Mesendoderm (in vitro differentiated cells): Measurements from ENCODE around the gene SLC22A15.
"Not testable (repeated sequence)": the region's sequence is repeated elsewhere in the genome, so short reads cannot be mapped to it uniquely, and the experiment has no call there.

Source experiments
- DNase-seq: peaks from one replicate; pipeline ENCODE4 v3.0.0; 2013
- H2AK5ac ChIP-seq: 2 replicates; pipeline ENCODE4 v1.6.1; 2013; ENCODE audit warnings: low read length, inconsistent platforms
- H2BK120ac ChIP-seq: 2 replicates; pipeline ENCODE4 v1.6.1; 2013; ENCODE audit warnings: low read depth, mild to moderate bottlenecking, low read length, moderate library complexity, mixed read lengths
- H2BK15ac ChIP-seq: replicated peaks from 2 replicates; pipeline ENCODE4 v1.6.1; 2013; ENCODE audit warnings: low read depth, mild to moderate bottlenecking, moderate library complexity
- H2BK5ac ChIP-seq: 2 replicates; pipeline ENCODE4 v1.6.1; 2013; ENCODE audit warnings: low read length, inconsistent platforms
- H3K18ac ChIP-seq: 2 replicates; pipeline ENCODE4 v1.6.1; 2013; ENCODE audit warnings: mild to moderate bottlenecking, low read length, mixed read lengths
- H3K23ac ChIP-seq: one replicate; pipeline ENCODE4 v1.6.1; 2013; ENCODE audit warnings: low read length
- H3K27ac ChIP-seq: 2 replicates; pipeline ENCODE4 v1.5.1; 2013; ENCODE audit warnings: low read depth, mild to moderate bottlenecking, inconsistent platforms, low read length, moderate library complexity
- H3K27me3 ChIP-seq: 2 replicates; pipeline ENCODE4 v1.6.1; 2013; ENCODE audit warnings: low read length, control low read depth, mild to moderate bottlenecking, inconsistent platforms; ENCODE audit not compliant: insufficient read depth, poor library complexity
- H3K36me3 ChIP-seq: 2 replicates; pipeline ENCODE4 v1.6.1; 2013; ENCODE audit warnings: low read length, inconsistent platforms; ENCODE audit not compliant: control insufficient read depth, insufficient read depth
- H3K4ac ChIP-seq: one replicate; pipeline ENCODE4 v1.6.1; 2013; ENCODE audit warnings: low read depth, mild to moderate bottlenecking, low read length, moderate library complexity
- H3K4me1 ChIP-seq: 2 replicates; pipeline ENCODE4 v1.6.1; 2013; ENCODE audit warnings: low read depth, low read length, inconsistent platforms; ENCODE audit not compliant: control insufficient read depth
- H3K4me2 ChIP-seq: 2 replicates; pipeline ENCODE4 v1.6.1; 2013; ENCODE audit warnings: low read length
- H3K4me3 ChIP-seq: 2 replicates; pipeline ENCODE4 v1.5.1; 2013; ENCODE audit warnings: mild to moderate bottlenecking, low read length
- H3K56ac ChIP-seq: one replicate; pipeline ENCODE4 v1.6.1; 2013; ENCODE audit warnings: low read length
- H3K79me1 ChIP-seq: 2 replicates; pipeline ENCODE4 v1.6.1; 2013; ENCODE audit warnings: low read length, inconsistent platforms
- H3K79me2 ChIP-seq: 2 replicates; pipeline ENCODE4 v1.6.1; 2013; ENCODE audit warnings: mild to moderate bottlenecking, low read length; ENCODE audit not compliant: control insufficient read depth, insufficient read depth
- H3K9ac ChIP-seq: 2 replicates; pipeline ENCODE4 v1.6.1; 2013; ENCODE audit warnings: low read length, inconsistent platforms
- H4K5ac ChIP-seq: one replicate; pipeline ENCODE4 v1.6.1; 2013; ENCODE audit warnings: low read length
- H4K8ac ChIP-seq: one replicate; pipeline ENCODE4 v1.6.1; 2013; ENCODE audit warnings: low read depth, mild to moderate bottlenecking, control low read depth, low read length, moderate library complexity
- WGBS: extraction: QIAGEN DNeasy Blood & Tissue Kit; methylation state at CpG from one replicate; pipeline ENCODE4 v1.1.7; 2013; ENCODE audit warnings: low lambda C conversion rate, missing lambda C conversion rate; ENCODE audit not compliant: insufficient coverage; ENCODE audit errors: extremely low coverage; 5-methylcytosine and 5-hydroxymethylcytosine counted together

Gene SLC22A15

DNA sequence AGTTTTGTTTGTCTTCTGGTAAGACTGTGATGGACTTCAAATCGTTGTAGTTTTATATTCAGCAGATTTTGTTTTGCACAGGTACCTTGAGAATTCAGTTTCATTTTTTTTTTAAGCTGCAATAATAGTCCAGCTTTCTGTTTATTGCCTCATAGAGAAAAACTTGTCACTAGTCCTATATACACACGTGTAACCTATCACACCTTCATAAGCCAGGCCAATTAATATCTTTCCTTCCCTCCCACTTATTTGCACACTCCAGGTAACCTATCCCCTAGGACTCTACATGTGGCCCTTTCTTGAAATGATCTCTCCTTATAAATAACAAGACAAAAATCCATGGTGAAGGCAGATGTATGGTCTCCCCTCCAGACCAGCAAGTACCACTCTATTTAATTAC is 62.4 kb downstream of the SLC22A15 start:
- Histone ChIP-seq H3K18ac (no peak overlapping the region), H3K79me1 (no peaks in the 10 kb centered on the region), H4K5ac (no peak overlapping the region), H3K4me1 (no peaks in the 10 kb centered on the region), H3K27ac (no peak overlapping the region), H2BK15ac (no peak overlapping the region), H3K36me3 (no peaks in the 10 kb centered on the region), H2AK5ac (no peak overlapping the region), H2BK120ac (no peak overlapping the region), H3K9ac (no peak overlapping the region), H3K56ac (no peak overlapping the region), H3K23ac (no peak overlapping the region), H3K27me3 (no peaks in the 10 kb centered on the region), H2BK5ac (no peak overlapping the region), H3K4me3 (no peak overlapping the region), H3K4ac (no peak overlapping the region), H3K79me2 (no peaks in the 10 kb centered on the region), H4K8ac (no peak overlapping the region), H3K4me2 (no peak overlapping the region)
- no CpG with 5 or more reads among the region's 2 CpGs for WGBS
- DNase-seq, result no peak

DNA sequence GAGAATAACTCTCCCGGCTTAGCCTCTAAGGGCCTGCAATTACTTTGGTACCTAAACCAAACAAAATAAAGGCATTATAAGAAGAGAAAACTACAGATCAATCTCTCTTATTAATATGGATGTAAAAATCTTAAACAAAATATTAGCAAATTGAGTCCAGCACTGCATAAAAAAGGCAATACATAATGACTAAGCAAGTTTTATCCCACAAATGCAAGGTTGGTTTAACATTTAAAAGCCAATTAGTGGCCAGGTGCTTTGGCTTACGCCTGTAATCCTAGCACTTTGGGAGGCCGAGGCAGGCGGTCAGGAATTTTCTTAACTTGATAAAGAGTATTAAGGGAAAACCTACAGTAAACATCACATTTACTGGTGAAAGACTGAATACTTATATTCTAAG is 67.8 kb downstream of the SLC22A15 start:
- no peak overlapping the region for H2BK120ac ChIP-seq
- no peaks in the 10 kb centered on the region for H3K79me1 ChIP-seq
- no peak overlapping the region for H2AK5ac ChIP-seq
- no peak overlapping the region for H3K23ac ChIP-seq
- no peak overlapping the region for H3K9ac ChIP-seq
- H3K56ac ChIP-seq, result no peak overlapping the region
- H3K36me3 ChIP-seq, result no peaks in the 10 kb centered on the region
- no peak overlapping the region for H3K27ac ChIP-seq
- no peaks in the 10 kb centered on the region for H3K4me1 ChIP-seq
- no CpG with 5 or more reads among the region's 4 CpGs for WGBS
- no peak overlapping the region for H4K8ac ChIP-seq
- no peak overlapping the region for H2BK5ac ChIP-seq
- no peak overlapping the region for H3K4ac ChIP-seq
- no peak overlapping the region for H2BK15ac ChIP-seq
- no peak for DNase-seq
- no peaks in the 10 kb centered on the region for H3K79me2 ChIP-seq
- no peak overlapping the region for H3K4me2 ChIP-seq
- H3K18ac ChIP-seq, result no peak overlapping the region
- H3K27me3 ChIP-seq, result no peaks in the 10 kb centered on the region
- no peak overlapping the region for H4K5ac ChIP-seq
- H3K4me3 ChIP-seq, result no peak overlapping the region

DNA sequence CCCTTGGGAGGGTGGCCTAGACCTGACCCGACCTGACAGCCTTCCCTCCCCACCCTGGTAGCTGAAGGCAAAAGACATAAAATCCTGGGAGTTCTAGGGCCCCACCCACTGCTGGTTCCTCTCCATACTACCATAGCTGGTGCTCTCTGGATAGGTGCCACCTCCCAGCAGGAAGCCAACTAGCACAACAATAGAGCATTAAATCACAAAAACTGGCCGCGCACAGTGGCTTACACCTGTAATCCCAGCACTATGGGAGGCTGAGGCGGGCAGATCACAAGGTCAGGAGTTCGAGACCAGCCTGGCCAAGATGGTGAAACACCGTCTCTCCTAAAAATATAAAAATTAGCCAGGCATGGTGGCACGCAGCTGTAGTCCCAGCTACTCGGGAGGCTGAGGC is 70.6 kb downstream of the SLC22A15 start:
- not testable (repeated sequence) for H3K9ac ChIP-seq, H3K4me1 ChIP-seq, H3K79me1 ChIP-seq, H3K56ac ChIP-seq, H3K27ac ChIP-seq, H3K79me2 ChIP-seq, H2AK5ac ChIP-seq, H3K36me3 ChIP-seq, H3K4me3 ChIP-seq, H2BK15ac ChIP-seq, H3K23ac ChIP-seq, H4K5ac ChIP-seq, H3K18ac ChIP-seq, H4K8ac ChIP-seq, DNase-seq, H3K4ac ChIP-seq, H2BK5ac ChIP-seq, H2BK120ac ChIP-seq, H3K4me2 ChIP-seq, H3K27me3 ChIP-seq
- no CpG with 5 or more reads among the region's 8 CpGs for WGBS

DNA sequence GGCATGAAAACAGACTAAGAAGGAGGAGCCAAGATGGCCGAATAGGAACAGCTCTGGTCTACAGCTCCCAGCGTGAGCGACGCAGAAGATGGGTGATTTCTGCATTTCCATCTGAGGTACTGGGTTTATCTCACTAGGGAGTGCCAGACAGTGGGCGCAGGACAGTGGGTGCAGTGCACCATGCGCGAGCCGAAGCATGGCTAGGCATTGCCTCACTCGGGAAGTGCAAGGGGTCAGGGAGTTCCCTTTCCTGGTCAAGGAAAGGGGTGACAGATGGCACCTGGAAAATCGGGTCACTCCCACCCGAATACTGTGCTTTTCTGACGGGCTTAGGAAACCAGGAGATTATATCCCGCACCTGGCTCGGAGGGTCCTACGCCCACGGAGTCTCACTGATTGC is 75.6 kb downstream of the SLC22A15 start:
- H4K5ac ChIP-seq, H3K4ac ChIP-seq, H3K4me1 ChIP-seq, H2AK5ac ChIP-seq, H3K23ac ChIP-seq, H3K79me2 ChIP-seq, H2BK5ac ChIP-seq, H2BK15ac ChIP-seq, H3K79me1 ChIP-seq, H3K4me3 ChIP-seq, H3K27me3 ChIP-seq, H3K36me3 ChIP-seq, H3K18ac ChIP-seq, H3K9ac ChIP-seq, H2BK120ac ChIP-seq, H3K4me2 ChIP-seq, H3K27ac ChIP-seq, H4K8ac ChIP-seq, H3K56ac ChIP-seq, DNase-seq: not testable (repeated sequence)
- WGBS, result no CpG with 5 or more reads among the region's 16 CpGs

DNA sequence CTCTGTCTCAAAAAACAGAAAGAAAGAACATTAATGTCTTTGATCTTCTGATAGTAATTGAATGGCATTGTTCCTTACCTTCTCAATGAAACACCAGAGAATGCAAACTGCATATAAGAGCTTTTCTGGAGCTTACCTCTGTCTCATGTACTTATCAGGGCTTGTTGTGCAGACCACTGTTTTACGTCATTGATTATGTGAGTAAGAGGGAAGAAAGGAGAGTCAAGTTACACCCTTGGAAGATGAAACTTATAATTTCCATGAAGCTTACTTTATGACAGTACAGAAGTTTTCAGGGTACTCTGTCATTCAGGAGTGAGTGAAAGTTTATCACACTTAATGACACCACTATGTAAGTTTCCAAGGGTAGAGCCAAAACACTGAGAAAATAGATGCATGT is 85.9 kb downstream of the SLC22A15 start:
- no peak overlapping the region for H4K8ac ChIP-seq
- H3K27ac ChIP-seq, result no peak overlapping the region
- no CpG with 5 or more reads among the region's 1 CpG for WGBS
- no peak for DNase-seq
- no peak overlapping the region for H2BK15ac ChIP-seq
- H3K4me1 ChIP-seq, result no peaks in the 10 kb centered on the region
- no peaks in the 10 kb centered on the region for H3K36me3 ChIP-seq
- H3K4me3 ChIP-seq, result no peak overlapping the region
- H3K79me1 ChIP-seq, result no peaks in the 10 kb centered on the region
- H3K4me2 ChIP-seq, result no peak overlapping the region
- no peak overlapping the region for H3K23ac ChIP-seq
- no peak overlapping the region for H3K9ac ChIP-seq
- H4K5ac ChIP-seq, result no peak overlapping the region
- no peaks in the 10 kb centered on the region for H3K27me3 ChIP-seq
- H2BK5ac ChIP-seq, result no peak overlapping the region
- H2AK5ac ChIP-seq, result no peak overlapping the region
- no peak overlapping the region for H3K4ac ChIP-seq
- no peak overlapping the region for H3K56ac ChIP-seq
- no peak overlapping the region for H2BK120ac ChIP-seq
- H3K79me2 ChIP-seq, result no peaks in the 10 kb centered on the region
- H3K18ac ChIP-seq, result no peak overlapping the region

DNA sequence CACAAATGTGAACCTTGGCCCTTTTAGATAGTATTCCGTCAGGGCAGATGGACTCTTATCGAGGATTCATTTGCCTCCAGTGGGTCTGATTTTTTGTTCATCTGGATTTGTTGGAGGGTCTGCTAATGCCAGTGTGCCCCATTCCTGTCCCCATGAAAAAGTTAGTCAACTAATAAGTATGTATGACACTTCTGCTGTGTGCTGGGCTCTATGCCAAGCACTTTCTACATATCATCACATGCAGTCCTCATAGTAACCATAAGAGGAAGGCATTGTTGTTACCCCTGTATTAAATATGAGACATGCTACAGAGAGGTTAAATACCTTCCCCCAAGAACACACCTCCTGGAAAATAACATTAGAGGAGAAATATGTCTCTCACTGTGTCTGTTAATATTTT is 88.3 kb downstream of the SLC22A15 start:
- Histone ChIP-seq H3K4me2 (no peak overlapping the region), H3K4me1 (no peaks in the 10 kb centered on the region), H3K4me3 (no peak overlapping the region), H2BK120ac (no peak overlapping the region), H3K9ac (no peak overlapping the region), H4K8ac (no peak overlapping the region), H3K23ac (no peak overlapping the region), H4K5ac (no peak overlapping the region), H2BK15ac (no peak overlapping the region), H3K27ac (no peak overlapping the region), H3K4ac (no peak overlapping the region), H3K79me1 (no peaks in the 10 kb centered on the region), H2AK5ac (no peak overlapping the region), H3K56ac (no peak overlapping the region), H3K36me3 (no peaks in the 10 kb centered on the region), H3K18ac (no peak overlapping the region), H3K27me3 (no peaks in the 10 kb centered on the region), H3K79me2 (no peaks in the 10 kb centered on the region), H2BK5ac (no peak overlapping the region)
- no CpG with 5 or more reads among the region's 2 CpGs for WGBS
- DNase-seq, result no peak
